Measurements from ENCODE around the gene RSAD1.
A peak's percentile ranks its signal among the peaks of the same experiment; 100 is the strongest.
"Not testable (repeated sequence)": the region's sequence is repeated elsewhere in the genome, so short reads cannot be mapped to it uniquely, and the experiment has no call there.

The RSAD1 gene

GRCh38 chr17:50472761-50473161, 5.9 kb upstream of the RSAD1 start:
- not testable (repeated sequence) for DNase-seq (ENCODE audit: low spot score)

GRCh38 chr17:50473901-50474300, 4.8 kb upstream of the RSAD1 start:
- DNase-seq (ENCODE audit: low spot score) = no peak

GRCh38 chr17:50474523-50474922, 4.1 kb upstream of the RSAD1 start:
- no peak for DNase-seq (ENCODE audit: low spot score)

- DNase-seq (ENCODE audit: low spot score) = no peak
These were observed 3.3 kb upstream of the RSAD1 start for GRCh38 chr17:50475362-50475761.

GRCh38 chr17:50475775-50476544, 2.7 kb upstream of the RSAD1 start:
- DNase-seq (ENCODE audit: low spot score) = not testable (repeated sequence)

- DNase-seq (ENCODE audit: low spot score) = no peak
These were observed 1.9 kb upstream of the RSAD1 start for GRCh38 chr17:50476545-50477315.

GRCh38 chr17:50477976-50478375, 684 bp upstream of the RSAD1 start:
- DNase-seq (ENCODE audit: low spot score) = no peak

- DNase-seq (ENCODE audit: low spot score) = peak; percentile 88
These were observed 972 bp downstream of the RSAD1 start for GRCh38 chr17:50479522-50480141.

- no peak for DNase-seq (ENCODE audit: low spot score)
These were observed 1.6 kb downstream of the RSAD1 start for GRCh38 chr17:50480142-50480764.

- DNase-seq (ENCODE audit: low spot score) = no peak
These were observed 2.3 kb downstream of the RSAD1 start for GRCh38 chr17:50480854-50481490.

- DNase-seq (ENCODE audit: low spot score) = no peak
These were observed 3.0 kb downstream of the RSAD1 start for GRCh38 chr17:50481648-50482047.

- DNase-seq (ENCODE audit: low spot score) = no peak
These were observed 3.5 kb downstream of the RSAD1 start for GRCh38 chr17:50482110-50482509.

GRCh38 chr17:50482516-50482915, 3.9 kb downstream of the RSAD1 start:
- DNase-seq (ENCODE audit: low spot score) = peak; percentile 95

GRCh38 chr17:50483266-50483665, 4.6 kb downstream of the RSAD1 start:
- DNase-seq (ENCODE audit: low spot score) = no peak

- DNase-seq (ENCODE audit: low spot score) = no peak
These were observed 5.9 kb downstream of the RSAD1 start for GRCh38 chr17:50484386-50485155.

- DNase-seq (ENCODE audit: low spot score) = no peak
These were observed 8.8 kb downstream of the RSAD1 start for GRCh38 chr17:50487213-50488096.

GRCh38 chr17:50488880-50489279, 10.2 kb downstream of the RSAD1 start:
- DNase-seq (ENCODE audit: low spot score) = no peak

GRCh38 chr17:50491505-50491904, 12.8 kb downstream of the RSAD1 start:
- no peak for DNase-seq (ENCODE audit: low spot score)

GRCh38 chr17:50492214-50492613, 13.6 kb downstream of the RSAD1 start:
- DNase-seq (ENCODE audit: low spot score) = no peak

- DNase-seq (ENCODE audit: low spot score) = no peak
These were observed 15.1 kb downstream of the RSAD1 start for GRCh38 chr17:50493744-50494143.

Data from hepatic stellate cell (primary cell).